HCT116 (cell line): ENCODE results near the gene SLC39A10. TPM values are rescaled to one million over a fixed set of nuclear protein-coding genes. Genes with fewer than 3 reads are reported as not detected.

Source experiments
- ATAC-seq: fragments of 200-7000 bp; cut with Tn5 transposase; 2 replicates; pipeline ENCODE4 v1.9.1; 2020; ENCODE audit warnings: mild to moderate bottlenecking, moderate library complexity
- BruUV-seq: library from RNA; stranded (reverse); fragments of 400-500 nt; replicated peaks from 2 replicates; lab custom pipeline; 2021; lab: Mats Ljungman, UMichigan
- CTCF ChIA-PET: fragments of 300-600 bp; sonication (Branson Sonifier 250); formaldehyde crosslinking; loops from one replicate; lab custom pipeline; 2021; ENCODE audit warnings: antibody characterized with exemption; lab: Charles Lee
- POLR2A ChIA-PET: fragments of 300-600, 350-600 bp; sonication (Branson Sonifier 250); formaldehyde crosslinking; loops from one replicate; lab custom pipeline; 2021; ENCODE audit warnings: antibody characterized with exemption; lab: Charles Lee
- RAD21 ChIA-PET, 2 experiments: fragments of 300-600 bp; sonication (Branson Sonifier 250); formaldehyde crosslinking; loops; one replicate each; lab custom pipeline; 2023; ENCODE audit warnings: low total read pairs in 2 of 2; ENCODE audit not compliant: uncharacterized antibody in 2 of 2, unreplicated experiment in 2 of 2, low non-redundant PET in 1 of 2; lab: Charles Lee
- DNase-seq: peaks from one replicate; pipeline ENCODE4 v3.0.0-alpha.2; 2010; ENCODE audit warnings: low read depth, low spot score
- H2AFZ ChIP-seq: fragments of 200-600 bp; shearing (Covaris generic), sonication (generic); 2 replicates; pipeline ENCODE4 v1.6.1; 2017; ENCODE audit warnings: low read depth, mixed run types, mixed read lengths, antibody characterized with exemption, low read length; ENCODE audit not compliant: poor library complexity, severe bottlenecking
- H3K27ac ChIP-seq: 2 replicates; pipeline ENCODE4 v1.5.1; 2012; ENCODE audit warnings: low read depth, low read length
- H3K27me3 ChIP-seq: fragments of 200-600 bp; sonication (generic); 2 replicates; pipeline ENCODE4 v1.6.1; 2016; ENCODE audit warnings: mixed run types, low read length, mixed read lengths; ENCODE audit not compliant: insufficient read depth
- H3K36me3 ChIP-seq, 2 experiments: fragments of 200-500 bp in 1 of 2; fragments of 200-600 bp in 1 of 2; sonication (Bioruptor generic) in 1 of 2; sonication (generic) in 1 of 2; 2 replicates each; pipeline versions ENCODE4 v1.5.1 to v1.6.1; 2014 to 2016; ENCODE audit warnings: low read length in 2 of 2, inconsistent platforms in 1 of 2, mixed read lengths in 1 of 2, mixed run types in 1 of 2; ENCODE audit not compliant: insufficient read depth in 2 of 2, control insufficient read depth in 1 of 2
- H3K4me1 ChIP-seq, 2 experiments: fragments of 200-600 bp in 1 of 2; sonication (generic) in 1 of 2; 2 replicates each; pipeline versions ENCODE4 v1.5.1 to v1.6.1; 2012 to 2017; ENCODE audit warnings: low read length in 2 of 2, inconsistent platforms in 1 of 2, mild to moderate bottlenecking in 1 of 2, mixed read lengths in 1 of 2, mixed run types in 1 of 2, moderate library complexity in 1 of 2; ENCODE audit not compliant: insufficient read depth in 2 of 2, control insufficient read depth in 1 of 2
- H3K4me2 ChIP-seq: fragments of 200-600 bp; sonication (generic); 2 replicates; pipeline ENCODE4 v1.6.1; 2017; ENCODE audit warnings: mixed run types, low read length, mixed read lengths
- H3K4me3 ChIP-seq, 2 experiments: fragments of 200-600 bp in 1 of 2; sonication (generic) in 1 of 2; replicated peaks in 1 of 2; 2 replicates each; pipeline ENCODE4 v1.5.1; 2011 to 2016; ENCODE audit warnings: low read length in 2 of 2, control low read depth in 1 of 2, low read depth in 1 of 2, mild to moderate bottlenecking in 1 of 2, mixed read lengths in 1 of 2, mixed run types in 1 of 2
- H3K79me2 ChIP-seq: fragments of 200-600 bp; sonication (generic); 2 replicates; pipeline ENCODE4 v1.6.1; 2017; ENCODE audit warnings: mild to moderate bottlenecking, mixed run types, low read length, moderate library complexity, mixed read lengths; ENCODE audit not compliant: insufficient read depth
- H3K9ac ChIP-seq: fragments of 200-600 bp; sonication (generic); 2 replicates; pipeline ENCODE4 v1.6.1; 2016; ENCODE audit warnings: low read length, mixed read lengths
- H3K9me2 ChIP-seq: fragments of 200-600 bp; sonication (generic), shearing (Covaris generic); 2 replicates; pipeline ENCODE4 v1.6.1; 2017; ENCODE audit warnings: mixed run types, mild to moderate bottlenecking, moderate library complexity; ENCODE audit not compliant: insufficient read depth
- H3K9me3 ChIP-seq, 2 experiments: fragments of 200-500 bp in 1 of 2; fragments of 200-600 bp in 1 of 2; sonication (Bioruptor generic) in 1 of 2; sonication (generic) in 1 of 2; 2 replicates each; pipeline ENCODE4 v1.6.1; 2014 to 2017; ENCODE audit warnings: low read length in 2 of 2, mixed read lengths in 2 of 2, inconsistent platforms in 1 of 2, low read depth in 1 of 2, mild to moderate bottlenecking in 1 of 2, mixed run types in 1 of 2, moderate library complexity in 1 of 2; ENCODE audit not compliant: control insufficient read depth in 1 of 2, insufficient read depth in 1 of 2
- H4K20me1 ChIP-seq: fragments of 200-600 bp; sonication (generic), shearing (Covaris generic); 2 replicates; pipeline ENCODE4 v1.6.1; 2017; ENCODE audit warnings: mixed run types, mild to moderate bottlenecking, moderate library complexity; ENCODE audit not compliant: insufficient read depth
- CBX3 ChIP-seq: IDR thresholded peaks from 2 replicates; pipeline ENCODE4 v1.6.1; 2012; ENCODE audit warnings: low read depth
- CEBPB ChIP-seq: IDR thresholded peaks from 2 replicates; pipeline ENCODE4 v1.6.1; 2012; ENCODE audit warnings: low read depth
- ELF1 ChIP-seq: IDR thresholded peaks from 2 replicates; pipeline ENCODE4 v1.6.1; 2012; ENCODE audit warnings: low read depth, borderline replicate concordance
- EZH2 ChIP-seq: fragments of 200-600 bp; sonication (generic); IDR thresholded peaks from 2 replicates; pipeline ENCODE4 v1.6.1; 2017; ENCODE audit warnings: antibody characterized with exemption, mixed run types
- EZH2phosphoT487 ChIP-seq: fragments of 200-600 bp; IDR thresholded peaks from 2 replicates; pipeline ENCODE4 v1.6.1; 2018; ENCODE audit warnings: antibody characterized with exemption, borderline replicate concordance
- FOSL1 ChIP-seq: IDR thresholded peaks from 2 replicates; pipeline ENCODE4 v1.6.1; 2012; ENCODE audit warnings: low read depth
- POLR2A ChIP-seq: IDR thresholded peaks from 2 replicates; pipeline ENCODE4 v1.7.0; 2011; ENCODE audit warnings: borderline replicate concordance; ENCODE audit not compliant: insufficient read depth, insufficient read length; ENCODE audit errors: extremely low read depth
- POLR2AphosphoS5 ChIP-seq: IDR thresholded peaks from 2 replicates; pipeline ENCODE4 v1.6.1; 2011; ENCODE audit warnings: mild to moderate bottlenecking, low read depth, low read length, moderate library complexity
- RAD21 ChIP-seq: IDR thresholded peaks from 2 replicates; pipeline ENCODE4 v1.6.1; 2012; ENCODE audit warnings: low read depth, mild to moderate bottlenecking
- SP1 ChIP-seq: IDR thresholded peaks from 2 replicates; pipeline ENCODE4 v1.6.1; 2012; ENCODE audit warnings: low read depth
- SRF ChIP-seq: IDR thresholded peaks from 2 replicates; pipeline ENCODE4 v1.6.1; 2012; ENCODE audit warnings: low read depth
- TCF7L2 ChIP-seq: IDR thresholded peaks from 2 replicates; pipeline ENCODE4 v1.7.0; 2011; ENCODE audit warnings: borderline replicate concordance, inconsistent platforms; ENCODE audit not compliant: insufficient read depth, insufficient read length; ENCODE audit errors: extremely low read depth
- YY1 ChIP-seq: IDR thresholded peaks from 2 replicates; pipeline ENCODE4 v1.6.1; 2011; ENCODE audit warnings: low read length, low read depth, moderate library complexity, mild to moderate bottlenecking; ENCODE audit not compliant: insufficient replicate concordance; ENCODE audit errors: extremely low read depth
- ZNF274 ChIP-seq: fragments of 200-500 bp; sonication (Bioruptor generic); IDR thresholded peaks from 2 replicates; pipeline ENCODE4 v1.6.1; 2014; ENCODE audit warnings: mild to moderate bottlenecking, low read depth, low read length, inconsistent platforms
- intact Hi-C: fragments of 100-400 bp; cut with micrococcal nuclease; formaldehyde crosslinking; loops from 2 replicates; pipeline ENCODE4 v1.10.0; 2022
- total RNA-seq: library from RNA; stranded (reverse); gene quantifications from one replicate; pipeline ENCODE4 v1.2.1, GENCODE V29; 2021; ENCODE audit not compliant: unreplicated experiment
- TF ChIP-seq, protein P1 (sequence below): IDR thresholded peaks from 2 replicates; pipeline ENCODE4 v1.6.1; 2012; ENCODE audit warnings: low read depth
- TF ChIP-seq, protein P2 (sequence below): IDR thresholded peaks from 2 replicates; pipeline ENCODE4 v1.6.1; 2011; ENCODE audit warnings: mild to moderate bottlenecking, low read length, moderate library complexity; ENCODE audit not compliant: insufficient replicate concordance; ENCODE audit errors: extremely low read depth

SLC39A10 gene
- total RNA-seq, 1 experiment from 2014 or later, result 59.0 TPM

DNA sequence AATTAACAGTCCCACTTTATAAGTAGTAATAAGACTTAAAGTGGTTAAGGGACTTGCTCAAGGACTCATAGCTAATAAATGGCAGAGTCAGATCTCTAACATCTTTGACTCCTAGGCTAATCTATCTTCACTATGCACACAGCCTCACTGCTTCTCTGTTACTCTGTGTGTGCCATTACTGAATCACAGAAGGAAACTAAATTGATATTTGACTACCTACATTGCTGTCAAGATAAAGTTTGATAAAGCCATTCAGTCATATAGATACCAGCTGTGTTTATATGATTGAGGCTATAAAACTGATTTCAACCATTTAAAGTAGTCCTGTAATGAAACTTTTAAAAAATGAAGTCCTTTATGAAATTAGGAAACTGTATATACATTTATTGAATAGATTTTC lies 10.9 kb downstream of the SLC39A10 start:
- peaks cover 89% of the 10 kb centered on the region for H3K79me2 ChIP-seq
- H3K36me3 ChIP-seq, result no peaks in the 10 kb centered on the region
- H3K4me3 ChIP-seq, result no peak overlapping the region
- H3K27ac ChIP-seq, result no peak overlapping the region
- CTCF ChIA-PET, result interaction anchor here (0.9 to 1.5 kb wide), 2 partner anchors 271 to 399 kb away, joined by 4 read pairs; no protein-coding TSS in a partner anchor
- H4K20me1 ChIP-seq, result 0 out of 2 replicates have a peak, but pooled peaks cover 5% of the 10 kb centered on the region
- intact Hi-C loops, result no loop called here
- POLR2A ChIA-PET, result interaction anchor here (3.1 kb wide), 1 partner anchor 11 kb away, joined by 12 read pairs; the partner anchor contains the start of gene SLC39A10
- no peak for TF ChIP-seq CBX3
- no peak for TF ChIP-seq POLR2A
- no peak for TF ChIP-seq YY1
- TF ChIP-seq CEBPB, result no peak
- TF ChIP-seq, protein P1, sequence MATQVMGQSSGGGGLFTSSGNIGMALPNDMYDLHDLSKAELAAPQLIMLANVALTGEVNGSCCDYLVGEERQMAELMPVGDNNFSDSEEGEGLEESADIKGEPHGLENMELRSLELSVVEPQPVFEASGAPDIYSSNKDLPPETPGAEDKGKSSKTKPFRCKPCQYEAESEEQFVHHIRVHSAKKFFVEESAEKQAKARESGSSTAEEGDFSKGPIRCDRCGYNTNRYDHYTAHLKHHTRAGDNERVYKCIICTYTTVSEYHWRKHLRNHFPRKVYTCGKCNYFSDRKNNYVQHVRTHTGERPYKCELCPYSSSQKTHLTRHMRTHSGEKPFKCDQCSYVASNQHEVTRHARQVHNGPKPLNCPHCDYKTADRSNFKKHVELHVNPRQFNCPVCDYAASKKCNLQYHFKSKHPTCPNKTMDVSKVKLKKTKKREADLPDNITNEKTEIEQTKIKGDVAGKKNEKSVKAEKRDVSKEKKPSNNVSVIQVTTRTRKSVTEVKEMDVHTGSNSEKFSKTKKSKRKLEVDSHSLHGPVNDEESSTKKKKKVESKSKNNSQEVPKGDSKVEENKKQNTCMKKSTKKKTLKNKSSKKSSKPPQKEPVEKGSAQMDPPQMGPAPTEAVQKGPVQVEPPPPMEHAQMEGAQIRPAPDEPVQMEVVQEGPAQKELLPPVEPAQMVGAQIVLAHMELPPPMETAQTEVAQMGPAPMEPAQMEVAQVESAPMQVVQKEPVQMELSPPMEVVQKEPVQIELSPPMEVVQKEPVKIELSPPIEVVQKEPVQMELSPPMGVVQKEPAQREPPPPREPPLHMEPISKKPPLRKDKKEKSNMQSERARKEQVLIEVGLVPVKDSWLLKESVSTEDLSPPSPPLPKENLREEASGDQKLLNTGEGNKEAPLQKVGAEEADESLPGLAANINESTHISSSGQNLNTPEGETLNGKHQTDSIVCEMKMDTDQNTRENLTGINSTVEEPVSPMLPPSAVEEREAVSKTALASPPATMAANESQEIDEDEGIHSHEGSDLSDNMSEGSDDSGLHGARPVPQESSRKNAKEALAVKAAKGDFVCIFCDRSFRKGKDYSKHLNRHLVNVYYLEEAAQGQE, result no peak
- TF ChIP-seq EZH2, result no peak
- no peak for TF ChIP-seq EZH2phosphoT487
- TF ChIP-seq POLR2AphosphoS5, result no peak
- no peak for TF ChIP-seq RAD21
- no peak for TF ChIP-seq TCF7L2
- no peak for TF ChIP-seq SRF
- TF ChIP-seq, protein P2, sequence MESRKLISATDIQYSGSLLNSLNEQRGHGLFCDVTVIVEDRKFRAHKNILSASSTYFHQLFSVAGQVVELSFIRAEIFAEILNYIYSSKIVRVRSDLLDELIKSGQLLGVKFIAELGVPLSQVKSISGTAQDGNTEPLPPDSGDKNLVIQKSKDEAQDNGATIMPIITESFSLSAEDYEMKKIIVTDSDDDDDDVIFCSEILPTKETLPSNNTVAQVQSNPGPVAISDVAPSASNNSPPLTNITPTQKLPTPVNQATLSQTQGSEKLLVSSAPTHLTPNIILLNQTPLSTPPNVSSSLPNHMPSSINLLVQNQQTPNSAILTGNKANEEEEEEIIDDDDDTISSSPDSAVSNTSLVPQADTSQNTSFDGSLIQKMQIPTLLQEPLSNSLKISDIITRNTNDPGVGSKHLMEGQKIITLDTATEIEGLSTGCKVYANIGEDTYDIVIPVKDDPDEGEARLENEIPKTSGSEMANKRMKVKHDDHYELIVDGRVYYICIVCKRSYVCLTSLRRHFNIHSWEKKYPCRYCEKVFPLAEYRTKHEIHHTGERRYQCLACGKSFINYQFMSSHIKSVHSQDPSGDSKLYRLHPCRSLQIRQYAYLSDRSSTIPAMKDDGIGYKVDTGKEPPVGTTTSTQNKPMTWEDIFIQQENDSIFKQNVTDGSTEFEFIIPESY, result no peak
- TF ChIP-seq ZNF274, result no peak
- no peak for TF ChIP-seq FOSL1
- no peak for TF ChIP-seq SP1
- TF ChIP-seq ELF1, result no peak
- DNase-seq (no peak), ATAC-seq (no peak)
- H3K4me1 ChIP-seq, result no peaks in the 10 kb centered on the region
- H3K4me2 ChIP-seq, result no peak overlapping the region
- no peak overlapping the region for H2AFZ ChIP-seq
- no peaks in the 10 kb centered on the region for H3K9me2 ChIP-seq
- RAD21 ChIA-PET, result no interaction called here
- H3K9me3 ChIP-seq, result no peaks in the 10 kb centered on the region
- no peaks in the 10 kb centered on the region for H3K27me3 ChIP-seq
- BruUV-seq, result no TSS peak
- no peak overlapping the region for H3K9ac ChIP-seq
